ENCODE data around the gene EPO. TPM values are rescaled to one million over a fixed set of nuclear protein-coding genes. Genes with fewer than 3 reads are reported as not detected.
"Not testable (repeated sequence)": the region's sequence is repeated elsewhere in the genome, so short reads cannot be mapped to it uniquely, and the experiment has no call there.

Gene EPO
- total and polyA plus RNA-seq, 4 experiments from 2014 or later, result not detected

DNA sequence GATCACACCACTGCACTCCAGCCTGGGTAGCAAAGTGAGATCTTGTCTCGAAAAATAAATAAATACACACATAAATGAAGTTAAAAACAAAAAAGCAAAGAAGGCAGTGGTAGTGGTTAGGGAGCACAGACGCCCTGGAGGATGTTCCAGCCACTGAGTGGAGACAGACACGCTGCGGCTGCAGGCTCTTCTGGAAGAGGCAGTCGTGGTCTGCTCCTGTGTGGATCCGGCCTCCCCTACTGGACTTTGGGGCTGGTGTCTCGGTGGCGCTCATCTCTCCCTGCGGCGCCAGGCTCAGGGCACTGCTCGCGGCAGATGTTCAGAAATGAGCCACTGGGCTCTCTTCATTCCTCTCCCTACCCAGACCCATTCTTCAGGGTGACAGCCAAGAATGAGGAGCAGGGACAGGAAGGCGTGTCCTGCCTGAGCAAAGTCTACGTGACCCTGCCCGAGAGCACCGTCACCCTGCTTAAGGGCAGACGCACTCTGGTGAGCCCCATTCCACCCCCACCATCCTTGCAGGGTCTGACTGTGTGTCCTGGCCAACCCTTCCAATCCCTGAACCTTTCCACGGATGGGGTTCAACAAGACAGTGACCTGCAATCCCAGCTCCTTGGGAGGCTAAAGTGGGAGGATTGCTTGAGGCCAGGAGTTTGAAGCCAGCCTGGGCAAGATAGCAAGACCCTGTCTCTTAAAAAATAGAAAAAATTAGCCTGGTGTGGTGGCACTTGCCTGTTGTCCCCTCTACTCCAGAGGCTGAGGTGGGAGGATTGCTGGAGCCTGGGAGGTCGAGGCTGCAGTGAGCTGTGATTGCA lies 39.3 kb downstream of the EPO start:
- Mint-ChIP-seq H3K4me3 (no peak overlapping the region), H3K9me3 (no peaks in the 10 kb centered on the region), H3K27ac (no peak overlapping the region), H3K4me1 (no peaks in the 10 kb centered on the region), H3K27me3 (peaks cover 0 to 1% of the 10 kb centered on the region in 2 donors), H3K36me3 (no peaks in the 10 kb centered on the region)
- no peak overlapping the region for H3K4me3 ChIP-seq (ENCODE audit: low read length in 2 of 2)
- no peak overlapping the region for H3K27ac ChIP-seq (ENCODE audit: low read depth, low read length)
- H3K27me3 ChIP-seq (ENCODE audit: insufficient read depth, low read length), result no peaks in the 10 kb centered on the region
- DNase-seq, result no peak
- ChIA-PET POLR2A (ENCODE audit: partially characterized antibody) (no interaction called here), CTCF (ENCODE audit: partially characterized antibody) (interaction anchor here (1.2 kb wide), 1 partner anchor 303 kb away, joined by 3 read pairs; no protein-coding TSS in a partner anchor)
- H3K4me1 ChIP-seq (ENCODE audit: insufficient read depth, low read length), result no peaks in the 10 kb centered on the region
- no peaks in the 10 kb centered on the region for H3K36me3 ChIP-seq (ENCODE audit: insufficient read depth, low read length)
- intact Hi-C loops (cut with micrococcal nuclease), result no loop called here
- no peaks in the 10 kb centered on the region for H3K9me3 ChIP-seq (ENCODE audit: control insufficient read depth in 1 of 2, low read length in 2 of 2)

DNA sequence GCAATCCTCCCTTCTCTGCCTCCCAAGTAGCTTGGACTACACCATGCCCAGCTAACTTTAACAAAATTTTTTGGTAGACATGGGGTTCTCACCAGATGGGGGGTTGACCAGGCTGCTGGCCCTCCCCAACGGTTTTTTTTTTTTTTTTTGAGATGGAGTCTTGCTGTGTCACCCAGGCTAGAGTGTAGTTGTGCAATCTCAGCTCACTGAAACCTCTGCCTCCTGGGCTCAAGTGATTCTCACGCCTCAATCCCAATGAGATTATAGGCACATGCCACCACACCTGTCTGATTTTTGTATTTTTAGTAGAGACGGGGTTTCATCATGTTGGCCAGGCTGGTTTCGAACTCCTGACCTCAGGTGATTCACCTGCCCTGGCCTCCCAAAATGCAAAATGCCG lies 42.6 kb downstream of the EPO start:
- H3K36me3 Mint-ChIP-seq; H3K27ac Mint-ChIP-seq; H3K4me1 Mint-ChIP-seq; H3K4me1 ChIP-seq (ENCODE audit: insufficient read depth, low read length); intact Hi-C loops (cut with micrococcal nuclease); H3K27ac ChIP-seq (ENCODE audit: low read depth, low read length); H3K9me3 Mint-ChIP-seq; DNase-seq; H3K27me3 ChIP-seq (ENCODE audit: insufficient read depth, low read length); CTCF ChIA-PET (ENCODE audit: partially characterized antibody); H3K36me3 ChIP-seq (ENCODE audit: insufficient read depth, low read length); POLR2A ChIA-PET (ENCODE audit: partially characterized antibody); H3K27me3 Mint-ChIP-seq; H3K9me3 ChIP-seq (ENCODE audit: control insufficient read depth in 1 of 2, low read length in 2 of 2); H3K4me3 Mint-ChIP-seq; H3K4me3 ChIP-seq (ENCODE audit: low read length in 2 of 2): not testable (repeated sequence)

DNA sequence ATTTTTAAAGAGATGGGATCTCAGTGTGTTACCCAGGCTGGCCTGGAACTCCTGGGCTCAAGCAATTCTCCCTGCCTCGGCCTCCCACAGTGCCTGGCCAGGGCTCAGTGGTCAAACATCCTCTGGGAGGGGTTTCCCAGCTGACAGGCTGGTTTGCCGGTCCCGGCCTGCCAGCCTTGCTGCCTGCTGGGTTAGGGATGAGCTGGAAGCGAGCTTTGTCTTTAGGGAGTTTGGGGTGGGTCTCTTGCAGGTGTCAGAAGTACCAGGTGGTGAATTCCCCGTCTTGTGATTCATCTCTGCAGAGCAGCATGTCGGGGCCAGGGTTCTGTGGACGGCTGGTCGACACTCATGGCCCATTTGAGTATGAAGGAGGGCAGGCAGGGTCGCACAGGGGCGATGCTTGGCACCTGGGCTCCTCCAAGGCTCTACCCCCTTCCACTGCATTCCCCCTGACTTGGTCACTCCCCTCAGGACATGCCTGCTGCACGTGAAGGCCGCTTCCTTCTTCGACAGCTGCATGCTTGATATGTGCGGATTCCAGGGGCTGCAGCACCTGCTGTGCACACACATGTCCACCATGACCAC lies 43.4 kb downstream of the EPO start:
- H3K27me3 Mint-ChIP-seq, result peaks cover 0 to 5% of the 10 kb centered on the region in 2 donors

DNA sequence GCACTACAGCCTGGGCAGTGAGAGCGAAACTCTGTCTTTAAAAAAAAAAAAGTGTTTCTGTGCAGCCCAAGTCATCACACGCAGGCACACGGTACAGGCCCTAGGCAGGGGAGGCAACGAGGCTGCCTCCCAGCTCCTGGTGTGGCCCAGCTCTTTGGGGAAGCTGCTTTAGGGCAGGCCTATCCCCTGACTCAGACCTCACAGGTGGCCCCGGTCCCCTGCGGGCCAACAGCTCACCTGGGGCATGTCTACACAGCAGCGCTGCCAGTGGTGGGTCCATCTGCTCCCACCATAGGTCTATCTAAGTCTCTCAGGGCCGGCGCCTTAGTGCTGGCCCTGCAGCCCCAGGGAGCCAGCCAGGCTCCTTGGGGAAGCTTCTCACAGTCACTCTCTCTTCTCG lies 44.6 kb downstream of the EPO start:
- no peaks in the 10 kb centered on the region for H3K36me3 Mint-ChIP-seq
- ChIA-PET CTCF (ENCODE audit: partially characterized antibody) (interaction anchor here (0.6 kb wide), 1 partner anchor 73 kb away, joined by 3 read pairs; no protein-coding TSS in a partner anchor), POLR2A (ENCODE audit: partially characterized antibody) (no interaction called here)
- Histone ChIP-seq H3K4me1 (ENCODE audit: insufficient read depth, low read length) (no peaks in the 10 kb centered on the region), H3K9me3 (ENCODE audit: control insufficient read depth in 1 of 2, low read length in 2 of 2) (no peaks in the 10 kb centered on the region), H3K27ac (ENCODE audit: low read depth, low read length) (no peak overlapping the region), H3K27me3 (ENCODE audit: insufficient read depth, low read length) (no peaks in the 10 kb centered on the region), H3K36me3 (ENCODE audit: insufficient read depth, low read length) (no peaks in the 10 kb centered on the region), H3K4me3 (ENCODE audit: low read length in 2 of 2) (no peak overlapping the region)
- H3K9me3 Mint-ChIP-seq, result peaks cover 0 to 1% (median 0%) of the 10 kb centered on the region in 8 donors
- no peak overlapping the region for H3K4me3 Mint-ChIP-seq
- peaks cover 6 to 7% of the 10 kb centered on the region in 2 donors for H3K27me3 Mint-ChIP-seq
- intact Hi-C loops (cut with micrococcal nuclease), result no loop called here
- no peaks in the 10 kb centered on the region for H3K4me1 Mint-ChIP-seq
- DNase-seq, result no peak
- no peak overlapping the region for H3K27ac Mint-ChIP-seq

More for the DNA sequence above, 43.4 kb downstream of the EPO start:
- ChIA-PET CTCF (ENCODE audit: partially characterized antibody) (no interaction called here), POLR2A (ENCODE audit: partially characterized antibody) (no interaction called here)
- no peaks in the 10 kb centered on the region for H3K36me3 Mint-ChIP-seq
- H3K27me3 ChIP-seq (ENCODE audit: insufficient read depth, low read length), result no peaks in the 10 kb centered on the region
- no peaks in the 10 kb centered on the region for H3K4me1 ChIP-seq (ENCODE audit: insufficient read depth, low read length)
- H3K36me3 ChIP-seq (ENCODE audit: insufficient read depth, low read length), result no peaks in the 10 kb centered on the region
- H3K9me3 Mint-ChIP-seq, result no peaks in the 10 kb centered on the region
- H3K27ac Mint-ChIP-seq, result no peak overlapping the region
- intact Hi-C loops (cut with micrococcal nuclease), result no loop called here
- H3K4me3 ChIP-seq (ENCODE audit: low read length in 2 of 2), result no peak overlapping the region
- no peak for DNase-seq
- no peaks in the 10 kb centered on the region for H3K9me3 ChIP-seq (ENCODE audit: control insufficient read depth in 1 of 2, low read length in 2 of 2)
- H3K4me3 Mint-ChIP-seq, result no peak overlapping the region
- H3K4me1 Mint-ChIP-seq, result no peaks in the 10 kb centered on the region
- H3K27ac ChIP-seq (ENCODE audit: low read depth, low read length), result no peak overlapping the region

DNA sequence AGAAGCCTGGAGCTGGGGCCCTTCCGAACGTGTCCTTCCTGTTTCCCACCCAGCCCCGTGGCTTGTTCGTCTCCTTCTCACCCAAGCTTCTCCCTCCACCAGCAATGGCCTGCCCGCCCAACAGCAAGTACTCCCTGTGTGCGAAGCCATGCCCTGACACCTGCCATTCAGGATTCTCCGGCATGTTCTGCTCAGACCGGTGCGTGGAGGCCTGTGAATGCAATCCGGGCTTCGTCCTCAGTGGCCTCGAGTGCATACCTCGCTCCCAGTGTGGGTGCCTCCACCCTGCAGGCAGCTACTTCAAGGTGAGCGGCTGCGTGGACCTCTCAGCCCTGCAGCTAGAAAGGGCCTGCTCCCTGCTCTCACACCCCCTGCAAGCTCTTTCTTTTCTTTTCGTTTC lies 45.0 kb downstream of the EPO start:
- ChIA-PET CTCF (ENCODE audit: partially characterized antibody) (no interaction called here), POLR2A (ENCODE audit: partially characterized antibody) (no interaction called here)
- no peak overlapping the region for H3K4me3 Mint-ChIP-seq
- no peak for DNase-seq
- no peaks in the 10 kb centered on the region for H3K36me3 ChIP-seq (ENCODE audit: insufficient read depth, low read length)
- intact Hi-C loops (cut with micrococcal nuclease), result no loop called here
- H3K36me3 Mint-ChIP-seq, result no peaks in the 10 kb centered on the region
- peaks cover 7% of the 10 kb centered on the region in 2 donors for H3K27me3 Mint-ChIP-seq
- H3K27me3 ChIP-seq (ENCODE audit: insufficient read depth, low read length), result no peaks in the 10 kb centered on the region
- H3K9me3 ChIP-seq (ENCODE audit: control insufficient read depth in 1 of 2, low read length in 2 of 2), result no peaks in the 10 kb centered on the region
- no peak overlapping the region for H3K4me3 ChIP-seq (ENCODE audit: low read length in 2 of 2)
- H3K27ac ChIP-seq (ENCODE audit: low read depth, low read length), result no peak overlapping the region
- no peaks in the 10 kb centered on the region for H3K4me1 Mint-ChIP-seq
- H3K27ac Mint-ChIP-seq, result no peak overlapping the region
- peaks cover 0 to 1% (median 0%) of the 10 kb centered on the region in 8 donors for H3K9me3 Mint-ChIP-seq
- no peaks in the 10 kb centered on the region for H3K4me1 ChIP-seq (ENCODE audit: insufficient read depth, low read length)

DNA sequence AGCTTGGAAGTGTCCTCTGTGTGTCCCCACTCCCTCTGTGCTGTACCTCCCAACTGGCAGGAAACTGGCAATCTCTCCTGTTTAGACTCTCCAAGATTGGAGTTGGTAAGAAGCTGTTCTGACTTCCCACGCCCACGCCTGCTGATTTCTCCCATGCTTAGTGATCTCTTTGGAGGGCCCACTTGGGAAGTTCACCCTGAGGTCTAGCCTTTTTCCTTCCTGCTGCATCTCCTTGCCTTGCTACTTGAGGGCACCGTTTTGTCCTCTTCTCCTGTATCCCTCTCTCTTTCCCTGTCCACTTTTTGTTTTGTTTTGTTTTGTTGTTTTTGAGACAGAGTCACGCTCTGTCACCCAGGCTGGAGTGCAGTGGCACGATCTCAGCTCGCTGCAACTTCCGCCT lies 48.5 kb downstream of the EPO start:
- intact Hi-C loops (cut with micrococcal nuclease), result no loop called here
- Histone ChIP-seq H3K9me3 (ENCODE audit: control insufficient read depth in 1 of 2, low read length in 2 of 2) (no peaks in the 10 kb centered on the region), H3K4me1 (ENCODE audit: insufficient read depth, low read length) (no peaks in the 10 kb centered on the region), H3K36me3 (ENCODE audit: insufficient read depth, low read length) (no peaks in the 10 kb centered on the region), H3K4me3 (ENCODE audit: low read length in 2 of 2) (no peak overlapping the region), H3K27me3 (ENCODE audit: insufficient read depth, low read length) (no peaks in the 10 kb centered on the region), H3K27ac (ENCODE audit: low read depth, low read length) (no peak overlapping the region)
- Mint-ChIP-seq H3K9me3 (peaks cover 0 to 1% (median 0%) of the 10 kb centered on the region in 8 donors), H3K4me3 (no peak overlapping the region), H3K27ac (peak overlapping the region in 1 of 7 donors; percentile 83), H3K27me3 (peaks cover 5 to 7% of the 10 kb centered on the region in 2 donors), H3K36me3 (no peaks in the 10 kb centered on the region), H3K4me1 (no peaks in the 10 kb centered on the region)
- ChIA-PET POLR2A (ENCODE audit: partially characterized antibody) (no interaction called here), CTCF (ENCODE audit: partially characterized antibody) (no interaction called here)
- no peak for DNase-seq

All from CD4-positive, alpha-beta memory T cell (primary cell).